Posterior cingulate gyrus (tissue), 11 donors: ENCODE measurements around the gene NACC1.

Experiments
- DNase-seq, 10 donors: peaks; one replicate each; pipeline versions ENCODE4 v3.0.0 to v3.0.0-alpha.2; 2020 to 2021; ENCODE audit warnings: mixed read lengths in 3 of 10
- intact Hi-C: fragments of 100-400 bp; cut with DNase I; formaldehyde crosslinking; loops from one replicate; pipeline ENCODE4 v1.15.1; 2023

Gene NACC1

GRCh38 chr19:13117772-13118423 is at the start of gene NACC1:
TSS of gene NACC1 (plus strand) at chr19:13118264. CDS start at chr19:13135208, 16,944 bp downstream.
- intact Hi-C loops: loop anchor here (1.0 kb wide), 1 partner anchor 32 kb away; the partner anchor contains the start of genes IER2 and STX10
- peak; percentile 87 to 99 (median 90) for DNase-seq

GRCh38 chr19:13069415-13070359 is 48.4 kb upstream of the NACC1 start:
- DNase-seq: no peak
- intact Hi-C loops: no loop called here

- DNase-seq: peak in 8 of 10 donors; percentile 57 to 96 (median 71)
- intact Hi-C loops: no loop called here
Measured at GRCh38 chr19:13070425-13071140, 47.5 kb upstream of the NACC1 start.

- DNase-seq: no peak
- intact Hi-C loops: no loop called here
Measured at GRCh38 chr19:13071444-13072187, 46.4 kb upstream of the NACC1 start.

GRCh38 chr19:13072188-13072908 is 45.7 kb upstream of the NACC1 start:
- peak; percentile 84 to 99 (median 90) for DNase-seq
- intact Hi-C loops: no loop called here

GRCh38 chr19:13073263-13073662 is 44.8 kb upstream of the NACC1 start:
- no peak for DNase-seq
- intact Hi-C loops: no loop called here

GRCh38 chr19:13074378-13074777 is 43.7 kb upstream of the NACC1 start:
- intact Hi-C loops: no loop called here
- no peak for DNase-seq

GRCh38 chr19:13076320-13076719 is 41.7 kb upstream of the NACC1 start:
- intact Hi-C loops: no loop called here
- no peak for DNase-seq

- peak in 2 of 10 donors; percentile 58 to 86 for DNase-seq
- intact Hi-C loops: no loop called here
Measured at GRCh38 chr19:13076787-13077186, 41.3 kb upstream of the NACC1 start.

GRCh38 chr19:13077240-13077639 is 40.8 kb upstream of the NACC1 start:
- intact Hi-C loops: no loop called here

GRCh38 chr19:13078381-13078780 is 39.7 kb upstream of the NACC1 start:
- no peak for DNase-seq
- intact Hi-C loops: no loop called here

More at GRCh38 chr19:13077240-13077639, 40.8 kb upstream of the NACC1 start:
- DNase-seq: peak in 5 of 10 donors; percentile 58 to 96 (median 68)

- intact Hi-C loops: no loop called here
- peak in 1 of 10 donors; percentile 94 for DNase-seq
Measured at GRCh38 chr19:13078897-13079541, 39.0 kb upstream of the NACC1 start.

- intact Hi-C loops: no loop called here
- peak in 1 of 10 donors; percentile 88 for DNase-seq
Measured at GRCh38 chr19:13079542-13079986, 38.5 kb upstream of the NACC1 start.

- intact Hi-C loops: no loop called here
- peak in 1 of 10 donors; percentile 92 for DNase-seq
Measured at GRCh38 chr19:13082192-13083007, 35.7 kb upstream of the NACC1 start.

GRCh38 chr19:13083008-13083404 is 35.1 kb upstream of the NACC1 start:
- intact Hi-C loops: no loop called here
- DNase-seq: no peak

GRCh38 chr19:13083627-13084026 is 34.4 kb upstream of the NACC1 start:
- DNase-seq: peak in 4 of 10 donors; percentile 51 to 94 (median 75)
- intact Hi-C loops: no loop called here

GRCh38 chr19:13085666-13086065 is 32.4 kb upstream of the NACC1 start:
- intact Hi-C loops: no loop called here
- DNase-seq: no peak

GRCh38 chr19:13086341-13086740 is 31.7 kb upstream of the NACC1 start:
- DNase-seq: no peak
- intact Hi-C loops: no loop called here
